Parathyroid adenoma (tissue), 2 donors: ENCODE data around the gene CHRD.
A peak's percentile ranks its signal among the peaks of the same experiment; 100 is the strongest.

Source experiments
- H2AFZ ChIP-seq: fragments of 300-600 bp; sonication (generic); one replicate; pipeline ENCODE4 v1.7.0; 2017; ENCODE audit warnings: antibody characterized with exemption, mild to moderate bottlenecking
- H3K27ac ChIP-seq: fragments of 300-600 bp; sonication (generic); one replicate; pipeline ENCODE4 v1.7.0; 2017
- H3K27me3 ChIP-seq: fragments of 300-600 bp; sonication (generic); one replicate; pipeline ENCODE4 v1.7.0; 2017; ENCODE audit warnings: low read length; ENCODE audit not compliant: control insufficient read depth, insufficient read depth
- H3K36me3 ChIP-seq: fragments of 300-600 bp; sonication (generic); one replicate; pipeline ENCODE4 v1.7.0; 2017; ENCODE audit warnings: low read length; ENCODE audit not compliant: control insufficient read depth, insufficient read depth
- H3K4me1 ChIP-seq: fragments of 300-600 bp; sonication (generic); one replicate; pipeline ENCODE4 v1.7.0; 2017; ENCODE audit warnings: control low read depth
- H3K4me2 ChIP-seq: fragments of 300-600 bp; sonication (generic); one replicate; pipeline ENCODE4 v1.7.0; 2017; ENCODE audit warnings: low read length
- H3K4me3 ChIP-seq: fragments of 300-600 bp; sonication (generic); one replicate; pipeline ENCODE4 v1.7.0; 2017; ENCODE audit warnings: low read depth, low read length
- H3K79me2 ChIP-seq: fragments of 300-600 bp; sonication (generic); one replicate; pipeline ENCODE4 v1.7.0; 2017; ENCODE audit warnings: control low read depth
- H3K9ac ChIP-seq: fragments of 300-600 bp; sonication (generic); one replicate; pipeline ENCODE4 v1.7.0; 2017; ENCODE audit warnings: mild to moderate bottlenecking
- H3K9me3 ChIP-seq: fragments of 300-600 bp; sonication (generic); one replicate; pipeline ENCODE4 v1.7.0; 2017; ENCODE audit warnings: low read length; ENCODE audit not compliant: control insufficient read depth
- CTCF ChIP-seq: fragments of 300-600 bp; sonication (generic); IDR thresholded peaks from one replicate; pipeline ENCODE4 v1.7.0; 2017; ENCODE audit warnings: antibody characterized with exemption, mild to moderate bottlenecking
- donor health status: primary hyperparathyroidism.

CHRD gene

DNA sequence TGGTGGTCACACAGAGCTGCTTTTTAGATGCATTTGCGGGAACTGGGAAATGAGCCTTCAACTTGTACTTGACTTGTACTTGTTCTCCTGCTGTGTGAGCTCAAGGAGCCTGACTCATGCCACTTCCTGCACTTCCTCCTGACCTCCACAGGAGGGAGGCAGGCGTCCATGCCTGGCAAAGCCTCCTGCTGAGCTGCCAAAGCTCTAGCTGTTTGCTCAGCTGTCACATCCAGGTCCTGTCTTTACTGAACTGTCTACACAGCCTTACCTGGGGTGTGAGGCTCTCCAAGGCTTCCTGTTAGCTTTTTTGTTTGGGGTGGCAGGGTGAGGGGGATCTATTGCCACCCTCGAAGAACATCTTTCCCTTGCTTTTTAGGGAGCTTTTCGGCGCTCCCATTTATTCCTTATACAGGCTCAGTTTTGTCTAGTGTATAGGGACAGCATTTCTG is 8.3 kb upstream of the CHRD start:
- H3K79me2 ChIP-seq = no peaks in the 10 kb centered on the region
- no peaks in the 10 kb centered on the region for H3K27me3 ChIP-seq
- no peaks in the 10 kb centered on the region for H3K9me3 ChIP-seq
- no peaks in the 10 kb centered on the region for H3K36me3 ChIP-seq
- no peak overlapping the region for H2AFZ ChIP-seq
- no peak overlapping the region for H3K4me3 ChIP-seq
- H3K4me2 ChIP-seq = no peak overlapping the region
- H3K9ac ChIP-seq = no peak overlapping the region
- peaks cover 6% of the 10 kb centered on the region for H3K4me1 ChIP-seq
- peak; percentile 96 for TF ChIP-seq CTCF
- no peak overlapping the region for H3K27ac ChIP-seq

DNA sequence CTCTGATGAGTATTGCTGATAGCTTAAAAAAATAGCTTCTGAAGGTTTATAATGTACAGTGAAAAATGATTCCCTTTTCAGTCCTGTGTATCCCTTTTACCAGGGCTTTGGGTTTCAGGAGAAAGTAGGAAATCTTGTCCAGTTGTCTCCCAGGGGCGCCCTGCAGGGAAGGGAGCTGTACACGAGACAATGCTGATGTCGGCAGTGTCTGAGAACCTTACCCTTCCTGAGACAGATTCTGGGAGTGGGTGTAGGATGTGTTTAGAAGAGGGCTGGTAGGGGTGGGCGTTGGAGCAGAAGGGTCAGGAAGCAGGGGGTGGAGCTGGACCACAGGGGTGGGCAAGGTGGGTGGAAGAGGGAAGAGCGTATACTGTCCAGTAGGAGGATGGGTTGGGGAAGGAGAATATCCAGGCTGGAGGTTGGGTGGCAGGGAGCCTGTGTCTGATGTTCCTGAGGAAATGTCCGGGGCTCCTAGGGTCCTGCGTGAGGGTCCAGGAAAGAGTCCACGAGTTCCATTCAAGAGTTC is 7.5 kb upstream of the CHRD start:
- no peak overlapping the region for H3K27ac ChIP-seq
- no peak overlapping the region for H3K4me2 ChIP-seq
- H3K36me3 ChIP-seq = no peaks in the 10 kb centered on the region
- no peak overlapping the region for H3K4me3 ChIP-seq
- no peak overlapping the region for H3K9ac ChIP-seq
- no peak for TF ChIP-seq CTCF
- H3K9me3 ChIP-seq = no peaks in the 10 kb centered on the region
- H3K79me2 ChIP-seq = no peaks in the 10 kb centered on the region
- no peaks in the 10 kb centered on the region for H3K27me3 ChIP-seq
- peaks cover 6% of the 10 kb centered on the region for H3K4me1 ChIP-seq
- H2AFZ ChIP-seq = no peak overlapping the region

GRCh38 chr3:184372911-184373310 is 6.9 kb upstream of the CHRD start:
- Histone ChIP-seq H3K27me3 (no peaks in the 10 kb centered on the region), H3K9ac (no peak overlapping the region), H3K4me1 (peaks cover 6% of the 10 kb centered on the region), H3K27ac (no peak overlapping the region), H3K9me3 (no peaks in the 10 kb centered on the region), H2AFZ (no peak overlapping the region), H3K36me3 (no peaks in the 10 kb centered on the region), H3K4me2 (no peak overlapping the region), H3K4me3 (no peak overlapping the region), H3K79me2 (no peaks in the 10 kb centered on the region)
- TF ChIP-seq CTCF = no peak

GRCh38 chr3:184373422-184373821 is 6.4 kb upstream of the CHRD start:
- H3K79me2 ChIP-seq = no peaks in the 10 kb centered on the region
- TF ChIP-seq CTCF = no peak
- H3K4me1 ChIP-seq = peaks cover 6% of the 10 kb centered on the region
- no peaks in the 10 kb centered on the region for H3K36me3 ChIP-seq
- no peaks in the 10 kb centered on the region for H3K27me3 ChIP-seq
- no peak overlapping the region for H3K27ac ChIP-seq
- no peak overlapping the region for H3K4me2 ChIP-seq
- H2AFZ ChIP-seq = no peak overlapping the region
- no peak overlapping the region for H3K4me3 ChIP-seq
- no peaks in the 10 kb centered on the region for H3K9me3 ChIP-seq
- no peak overlapping the region for H3K9ac ChIP-seq

- H3K79me2 ChIP-seq = no peaks in the 10 kb centered on the region
- H3K27me3 ChIP-seq = no peaks in the 10 kb centered on the region
- no peak for TF ChIP-seq CTCF
- no peaks in the 10 kb centered on the region for H3K36me3 ChIP-seq
- H3K4me3 ChIP-seq = no peak overlapping the region
- peaks cover 6% of the 10 kb centered on the region for H3K4me1 ChIP-seq
- H2AFZ ChIP-seq = no peak overlapping the region
- H3K9me3 ChIP-seq = no peaks in the 10 kb centered on the region
- no peak overlapping the region for H3K27ac ChIP-seq
- H3K9ac ChIP-seq = no peak overlapping the region
- no peak overlapping the region for H3K4me2 ChIP-seq
These were observed 4.0 kb upstream of the CHRD start for GRCh38 chr3:184375747-184376461.
